ENCODE results near the gene CRNN. TPM values are rescaled to one million over a fixed set of nuclear protein-coding genes. Genes with fewer than 3 reads are reported as not detected.

The CRNN gene
- total RNA-seq, 2 experiments from 2014 or later = not detected

GRCh38 chr1:152397474-152397873 is 16.6 kb downstream of the CRNN start:
- Mint-ChIP-seq H3K27me3 (peaks cover 20% of the 10 kb centered on the region), H3K4me3 (no peak overlapping the region), H3K9me3 (no peaks in the 10 kb centered on the region), H3K36me3 (no peaks in the 10 kb centered on the region), H3K4me1 (peaks cover 3% of the 10 kb centered on the region), H3K27ac (no peak overlapping the region)
- no peak for DNase-seq

- Mint-ChIP-seq H3K27me3 (peaks cover 29% of the 10 kb centered on the region), H3K9me3 (no peaks in the 10 kb centered on the region), H3K36me3 (no peaks in the 10 kb centered on the region), H3K4me3 (no peak overlapping the region), H3K4me1 (peaks cover 3% of the 10 kb centered on the region), H3K27ac (no peak overlapping the region)
- DNase-seq = no peak
Measured at GRCh38 chr1:152394151-152394550, 19.9 kb downstream of the CRNN start.

GRCh38 chr1:152392909-152393308 is 21.2 kb downstream of the CRNN start:
- Mint-ChIP-seq H3K27me3 (peaks cover 29% of the 10 kb centered on the region), H3K4me1 (peaks cover 3% of the 10 kb centered on the region), H3K4me3 (no peak overlapping the region), H3K9me3 (no peaks in the 10 kb centered on the region), H3K36me3 (no peaks in the 10 kb centered on the region), H3K27ac (no peak overlapping the region)
- DNase-seq = no peak

- Mint-ChIP-seq H3K4me1 (peaks cover 1% of the 10 kb centered on the region), H3K27ac (no peak overlapping the region), H3K27me3 (peaks cover 33% of the 10 kb centered on the region), H3K4me3 (no peak overlapping the region), H3K9me3 (no peaks in the 10 kb centered on the region), H3K36me3 (no peaks in the 10 kb centered on the region)
- DNase-seq = no peak
Measured at GRCh38 chr1:152388889-152389288, 25.2 kb downstream of the CRNN start.

GRCh38 chr1:152386940-152387339 is 27.1 kb downstream of the CRNN start:
- no peaks in the 10 kb centered on the region for H3K4me1 Mint-ChIP-seq
- H3K27me3 Mint-ChIP-seq = peaks cover 33% of the 10 kb centered on the region
- DNase-seq = no peak
- H3K27ac Mint-ChIP-seq = no peak overlapping the region
- H3K4me3 Mint-ChIP-seq = no peak overlapping the region
- H3K9me3 Mint-ChIP-seq = no peaks in the 10 kb centered on the region
- H3K36me3 Mint-ChIP-seq = no peaks in the 10 kb centered on the region

- DNase-seq = no peak
- Mint-ChIP-seq H3K27me3 (peaks cover 20% of the 10 kb centered on the region), H3K4me3 (no peak overlapping the region), H3K27ac (no peak overlapping the region), H3K4me1 (no peaks in the 10 kb centered on the region), H3K9me3 (no peaks in the 10 kb centered on the region), H3K36me3 (no peaks in the 10 kb centered on the region)
Measured at GRCh38 chr1:152380932-152381331, 33.1 kb downstream of the CRNN start.

GRCh38 chr1:152374451-152374850 is 39.6 kb downstream of the CRNN start:
- no peak for DNase-seq
- peaks cover 17% of the 10 kb centered on the region for H3K27me3 Mint-ChIP-seq
- H3K36me3 Mint-ChIP-seq = no peaks in the 10 kb centered on the region
- peaks cover 1% of the 10 kb centered on the region for H3K9me3 Mint-ChIP-seq
- no peak overlapping the region for H3K27ac Mint-ChIP-seq
- no peak overlapping the region for H3K4me3 Mint-ChIP-seq
- no peaks in the 10 kb centered on the region for H3K4me1 Mint-ChIP-seq

- Mint-ChIP-seq H3K4me3 (no peak overlapping the region), H3K36me3 (no peaks in the 10 kb centered on the region), H3K27ac (no peak overlapping the region), H3K9me3 (peaks cover 4% of the 10 kb centered on the region), H3K4me1 (no peaks in the 10 kb centered on the region), H3K27me3 (peaks cover 18% of the 10 kb centered on the region)
- no peak for DNase-seq
Measured at GRCh38 chr1:152372672-152373071, 41.4 kb downstream of the CRNN start.

GRCh38 chr1:152367436-152367835 is 46.6 kb downstream of the CRNN start:
- Mint-ChIP-seq H3K27ac (no peak overlapping the region), H3K9me3 (peaks cover 4% of the 10 kb centered on the region), H3K4me3 (no peak overlapping the region), H3K36me3 (no peaks in the 10 kb centered on the region), H3K27me3 (peaks cover 23% of the 10 kb centered on the region), H3K4me1 (no peaks in the 10 kb centered on the region)
- no peak for DNase-seq

GRCh38 chr1:152359906-152360305 is 54.2 kb downstream of the CRNN start, which contains the start of gene FLG2:
Gene FLG2 (minus strand): TSS chr1:152360006. CDS start chr1:152358884, 1,122 bp downstream.
- Mint-ChIP-seq H3K4me1 (no peaks in the 10 kb centered on the region), H3K4me3 (no peak within 1 kb of the TSS), H3K36me3 (no peaks in the 10 kb centered on the region), H3K27ac (no peak within 1 kb of the TSS), H3K27me3 (no peaks in the 10 kb centered on the region), H3K9me3 (no peaks in the 10 kb centered on the region)
- no peak for DNase-seq

Other genes starting within 250 kb of the CRNN start
- gene HRNR, start 190.1 kb downstream of the CRNN start, total RNA-seq = not detected
- gene FLG, start 89.0 kb downstream of the CRNN start, total RNA-seq = not detected
- not detected for gene FLG2, start 54.3 kb downstream of the CRNN start, total RNA-seq
- gene LCE5A, start 96.5 kb upstream of the CRNN start, total RNA-seq = not detected
- not detected for gene CRCT1, start 100.2 kb upstream of the CRNN start, total RNA-seq
- gene LCE3E, start 152.5 kb upstream of the CRNN start, total RNA-seq = not detected
- not detected for gene LCE3D, start 166.3 kb upstream of the CRNN start, total RNA-seq
- gene LCE3C, start 186.0 kb upstream of the CRNN start, total RNA-seq = not detected
- gene LCE3B, start 199.5 kb upstream of the CRNN start, total RNA-seq = not detected
- not detected for gene LCE3A, start 208.8 kb upstream of the CRNN start, total RNA-seq
- gene LCE2D, start 249.1 kb upstream of the CRNN start, total RNA-seq = not detected